ENCODE measurements around the gene KDSR. TPM values are rescaled to one million over a fixed set of nuclear protein-coding genes. Genes with fewer than 3 reads are reported as not detected.
A peak's percentile ranks its signal among the peaks of the same experiment; 100 is the strongest.

KDSR gene, protein sequence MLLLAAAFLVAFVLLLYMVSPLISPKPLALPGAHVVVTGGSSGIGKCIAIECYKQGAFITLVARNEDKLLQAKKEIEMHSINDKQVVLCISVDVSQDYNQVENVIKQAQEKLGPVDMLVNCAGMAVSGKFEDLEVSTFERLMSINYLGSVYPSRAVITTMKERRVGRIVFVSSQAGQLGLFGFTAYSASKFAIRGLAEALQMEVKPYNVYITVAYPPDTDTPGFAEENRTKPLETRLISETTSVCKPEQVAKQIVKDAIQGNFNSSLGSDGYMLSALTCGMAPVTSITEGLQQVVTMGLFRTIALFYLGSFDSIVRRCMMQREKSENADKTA
- 10 to 100 TPM; 38.2 to 38.4 TPM for total RNA-seq

- ATAC-seq (peak; percentile 88), DNase-seq (peak; percentile 86)
- ChIA-PET POLR2A (interaction anchor here (0.6 to 1.6 kb wide), 4 partner anchors 14 to 56 kb away, joined by 3 to 10 read pairs (median 4); partner anchors contain the start of gene VPS4B), CTCF (interaction anchor here (1.0 kb wide), 1 partner anchor 11 kb away, joined by 5 read pairs; no protein-coding TSS in a partner anchor)
- peaks cover 27% of the 10 kb centered on the region for H3K36me3 Mint-ChIP-seq (ENCODE audit: low read depth)
- H3K9me3 Mint-ChIP-seq (ENCODE audit: insufficient read depth), result peaks cover 7% of the 10 kb centered on the region
- peak within 1 kb of the TSS; percentile 81 for H3K4me3 Mint-ChIP-seq
- peak within 1 kb of the TSS; percentile 86 for H3K27ac Mint-ChIP-seq
- H3K4me1 Mint-ChIP-seq (ENCODE audit: low read depth), result peaks cover 39% of the 10 kb centered on the region
- no peaks in the 10 kb centered on the region for H3K27me3 Mint-ChIP-seq (ENCODE audit: low read depth)
Measured at GRCh38 chr18:63367053-63367953, at the start of gene KDSR. Gene KDSR (minus strand): TSS chr18:63367206. CDS start chr18:63367118, 88 bp downstream.

DNA sequence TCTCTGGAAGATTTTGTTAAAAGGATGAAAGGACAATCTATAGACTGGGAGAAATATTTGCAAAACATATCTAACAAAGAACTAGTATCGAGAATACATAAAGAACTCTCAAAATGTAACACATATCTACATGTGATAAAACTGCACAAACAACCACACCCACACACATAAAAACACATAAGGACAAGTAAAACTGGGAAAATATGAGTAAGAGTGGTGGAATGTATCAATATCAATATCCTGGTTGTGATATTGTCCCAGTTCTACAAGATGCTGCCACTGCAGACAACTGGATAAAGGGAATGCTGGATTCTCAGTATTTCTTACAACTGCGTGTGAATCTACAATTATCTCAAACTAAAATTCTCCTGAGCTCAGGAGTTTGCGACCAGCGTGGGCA, 45.9 kb upstream of the KDSR start:
- peaks cover 41% of the 10 kb centered on the region for H3K4me1 Mint-ChIP-seq (ENCODE audit: low read depth)
- CTCF ChIA-PET, result interaction anchor here (1.5 kb wide), 1 partner anchor 26 kb away, joined by 4 read pairs; no protein-coding TSS in a partner anchor
- H3K9me3 Mint-ChIP-seq (ENCODE audit: insufficient read depth), result no peaks in the 10 kb centered on the region
- peaks cover 57% of the 10 kb centered on the region for H3K36me3 Mint-ChIP-seq (ENCODE audit: low read depth)
- POLR2A ChIA-PET, result no interaction called here
- no peak for ATAC-seq
- H3K27me3 Mint-ChIP-seq (ENCODE audit: low read depth), result no peaks in the 10 kb centered on the region
- H3K27ac Mint-ChIP-seq, result no peak overlapping the region
- H3K4me3 Mint-ChIP-seq, result no peak overlapping the region
- DNase-seq, result no peak

GRCh38 chr18:63410792-63411191, 43.8 kb upstream of the KDSR start:
- H3K9me3 Mint-ChIP-seq (ENCODE audit: insufficient read depth), result no peaks in the 10 kb centered on the region
- CTCF ChIA-PET, result interaction anchor here (1.0 to 4.3 kb wide), 3 partner anchors 28 to 70 kb away, joined by 3 to 20 read pairs (median 3); no protein-coding TSS in a partner anchor
- peak overlapping the region; percentile 18 for H3K27ac Mint-ChIP-seq
- H3K36me3 Mint-ChIP-seq (ENCODE audit: low read depth), result peaks cover 75% of the 10 kb centered on the region
- no peaks in the 10 kb centered on the region for H3K27me3 Mint-ChIP-seq (ENCODE audit: low read depth)
- DNase-seq, result no peak
- POLR2A ChIA-PET, result interaction anchor here (3.0 to 3.2 kb wide), 2 partner anchors 11 to 46 kb away, joined by 8 to 26 read pairs; partner anchors contain the start of gene VPS4B
- ATAC-seq, result peak; percentile 58
- H3K4me3 Mint-ChIP-seq, result no peak overlapping the region
- peaks cover 50% of the 10 kb centered on the region for H3K4me1 Mint-ChIP-seq (ENCODE audit: low read depth)

GRCh38 chr18:63409301-63409700, 42.3 kb upstream of the KDSR start:
- CTCF ChIA-PET, result interaction anchor here (0.7 to 4.3 kb wide), 5 partner anchors 11 to 46 kb away, joined by 3 to 20 read pairs (median 4); no protein-coding TSS in a partner anchor
- peaks cover 47% of the 10 kb centered on the region for H3K4me1 Mint-ChIP-seq (ENCODE audit: low read depth)

DNA sequence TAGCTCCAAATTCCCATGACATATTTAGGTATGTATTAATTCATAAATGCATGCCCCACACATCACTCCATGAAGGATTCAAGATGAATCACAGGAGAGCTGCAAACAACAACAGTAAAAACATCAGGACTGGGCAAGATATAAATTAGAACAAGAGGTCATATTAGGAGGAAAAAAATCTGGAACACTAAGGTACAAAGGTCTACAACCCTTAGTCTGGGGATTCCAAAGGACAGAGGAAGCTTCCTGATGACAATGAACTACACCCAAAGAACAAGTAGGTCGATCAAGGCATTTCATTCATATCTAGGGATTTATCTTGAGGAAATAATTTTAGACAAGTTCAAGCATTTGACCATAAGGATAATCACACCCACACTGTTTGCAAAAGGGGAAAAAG, 40.7 kb upstream of the KDSR start:
- ChIA-PET CTCF (interaction anchor here (1.7 to 4.3 kb wide), 3 partner anchors 14 to 90 kb away, joined by 3 to 20 read pairs (median 4); partner anchors contain the start of gene VPS4B), POLR2A (interaction anchor here (2.0 kb wide), 1 partner anchor 14 kb away, joined by 6 read pairs; the partner anchor contains the start of gene VPS4B)

More at GRCh38 chr18:63409301-63409700, 42.3 kb upstream of the KDSR start:
- Mint-ChIP-seq H3K4me3 (no peak overlapping the region), H3K27ac (peak overlapping the region; percentile 65), H3K9me3 (ENCODE audit: insufficient read depth) (no peaks in the 10 kb centered on the region), H3K36me3 (ENCODE audit: low read depth) (peaks cover 71% of the 10 kb centered on the region), H3K27me3 (ENCODE audit: low read depth) (no peaks in the 10 kb centered on the region)
- POLR2A ChIA-PET, result interaction anchor here (3.0 to 3.2 kb wide), 2 partner anchors 13 to 45 kb away, joined by 8 to 26 read pairs; partner anchors contain the start of gene VPS4B
- ATAC-seq, result peak; percentile 47
- DNase-seq, result peak; percentile 44

DNA sequence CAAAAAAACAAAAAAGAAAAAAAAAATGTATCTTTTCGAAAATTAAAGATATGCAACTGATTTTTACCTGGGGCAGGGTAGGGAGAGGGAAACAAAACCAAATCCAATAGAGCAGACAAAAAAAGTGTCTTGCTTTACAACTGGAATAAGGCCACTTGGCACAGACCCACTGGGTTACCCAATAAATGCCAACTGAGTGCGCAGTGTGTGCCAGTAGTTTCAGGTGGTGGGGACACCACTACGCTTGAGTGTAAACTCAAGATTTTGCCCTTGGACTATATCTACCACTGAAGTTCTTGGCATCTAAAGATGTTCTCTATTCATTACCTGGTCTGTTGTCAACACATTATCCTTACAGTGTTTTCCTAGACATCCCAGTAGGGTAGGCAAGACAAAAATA, 39.0 kb upstream of the KDSR start:
- peaks cover 74% of the 10 kb centered on the region for H3K36me3 Mint-ChIP-seq (ENCODE audit: low read depth)
- no peak for ATAC-seq
- no peak for DNase-seq
- CTCF ChIA-PET, result no interaction called here
- H3K4me1 Mint-ChIP-seq (ENCODE audit: low read depth), result peaks cover 39% of the 10 kb centered on the region
- no peak overlapping the region for H3K4me3 Mint-ChIP-seq
- POLR2A ChIA-PET, result interaction anchor here (2.0 kb wide), 1 partner anchor 16 kb away, joined by 6 read pairs; the partner anchor contains the start of gene VPS4B
- no peaks in the 10 kb centered on the region for H3K9me3 Mint-ChIP-seq (ENCODE audit: insufficient read depth)
- H3K27me3 Mint-ChIP-seq (ENCODE audit: low read depth), result no peaks in the 10 kb centered on the region
- H3K27ac Mint-ChIP-seq, result no peak overlapping the region

More for the DNA sequence above, 40.7 kb upstream of the KDSR start:
- DNase-seq (no peak), ATAC-seq (no peak)
- Mint-ChIP-seq H3K27me3 (ENCODE audit: low read depth) (no peaks in the 10 kb centered on the region), H3K9me3 (ENCODE audit: insufficient read depth) (no peaks in the 10 kb centered on the region), H3K4me1 (ENCODE audit: low read depth) (peaks cover 46% of the 10 kb centered on the region), H3K27ac (no peak overlapping the region), H3K36me3 (ENCODE audit: low read depth) (peaks cover 74% of the 10 kb centered on the region), H3K4me3 (no peak overlapping the region)

DNA sequence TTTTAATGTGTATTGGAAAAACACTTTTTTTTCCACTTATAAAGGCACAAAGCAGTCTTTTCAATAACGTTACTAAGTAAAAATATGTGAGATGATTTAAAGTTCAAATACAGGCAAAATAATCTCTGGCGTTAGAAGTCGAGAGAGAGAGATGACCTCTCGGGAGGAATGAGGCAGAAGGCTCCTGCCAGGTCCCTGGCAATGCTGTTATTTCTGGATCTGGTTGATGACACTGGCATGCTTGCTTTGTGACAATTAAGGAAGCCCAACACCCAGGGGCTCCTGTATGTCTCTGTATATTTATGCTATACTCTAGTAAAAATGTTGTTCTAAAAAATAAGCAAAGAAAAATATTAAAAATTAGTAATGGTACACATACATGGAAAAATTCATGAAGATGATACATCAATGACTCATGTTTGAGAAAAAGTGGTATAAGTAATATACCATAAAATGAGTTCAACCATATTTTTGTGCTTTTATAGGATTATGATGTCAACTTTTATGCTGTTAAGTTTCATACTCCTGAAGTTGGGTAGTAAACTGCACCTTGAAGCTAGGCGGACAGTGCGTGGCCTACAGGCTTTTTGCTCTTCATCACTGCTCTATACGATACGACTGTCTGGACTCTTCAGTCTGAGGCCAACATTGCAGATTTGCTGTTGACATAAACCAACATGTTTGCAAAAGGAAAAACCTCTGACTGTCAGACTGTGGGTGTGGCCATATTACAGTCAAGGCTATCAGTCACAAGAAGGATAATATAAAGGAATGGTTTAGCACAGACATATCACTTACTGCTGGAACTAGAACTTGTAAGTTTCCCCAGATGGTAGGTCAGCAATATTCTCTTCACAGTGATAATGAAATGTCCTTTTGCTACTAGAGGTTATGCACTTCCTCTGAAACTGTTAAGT, 35.5 kb upstream of the KDSR start:
- CTCF ChIA-PET, result no interaction called here
- no peak for DNase-seq
- H3K4me1 Mint-ChIP-seq (ENCODE audit: low read depth), result peaks cover 12% of the 10 kb centered on the region
- no peaks in the 10 kb centered on the region for H3K9me3 Mint-ChIP-seq (ENCODE audit: insufficient read depth)
- POLR2A ChIA-PET, result no interaction called here
- no peaks in the 10 kb centered on the region for H3K27me3 Mint-ChIP-seq (ENCODE audit: low read depth)
- no peak overlapping the region for H3K27ac Mint-ChIP-seq
- H3K4me3 Mint-ChIP-seq, result no peak overlapping the region
- H3K36me3 Mint-ChIP-seq (ENCODE audit: low read depth), result peaks cover 68% of the 10 kb centered on the region
- no peak for ATAC-seq

DNA sequence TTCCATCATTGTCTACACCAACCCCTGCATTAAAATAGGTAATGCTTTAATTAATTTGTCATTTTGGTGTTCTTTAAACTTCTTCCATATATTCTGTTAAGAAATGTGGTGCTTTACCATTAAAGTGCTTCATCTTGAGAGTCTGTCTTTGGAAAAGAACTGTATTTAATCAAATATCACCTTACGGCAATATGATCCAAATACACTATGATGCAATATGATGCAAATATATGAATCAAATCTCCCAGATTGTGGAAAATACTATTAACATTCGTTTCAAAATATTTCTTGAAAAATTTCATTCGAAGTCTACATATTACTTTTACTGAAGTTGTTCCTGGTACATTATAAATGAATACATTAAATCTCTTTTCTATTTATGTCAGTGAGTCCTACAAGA, 32.3 kb upstream of the KDSR start:
- H3K9me3 Mint-ChIP-seq (ENCODE audit: insufficient read depth), result no peaks in the 10 kb centered on the region
- no peak overlapping the region for H3K4me3 Mint-ChIP-seq
- H3K36me3 Mint-ChIP-seq (ENCODE audit: low read depth), result peaks cover 64% of the 10 kb centered on the region
- no peak for ATAC-seq
- H3K27me3 Mint-ChIP-seq (ENCODE audit: low read depth), result no peaks in the 10 kb centered on the region
- DNase-seq, result no peak
- ChIA-PET POLR2A (no interaction called here), CTCF (no interaction called here)
- H3K27ac Mint-ChIP-seq, result no peak overlapping the region
- H3K4me1 Mint-ChIP-seq (ENCODE audit: low read depth), result peaks cover 7% of the 10 kb centered on the region

DNA sequence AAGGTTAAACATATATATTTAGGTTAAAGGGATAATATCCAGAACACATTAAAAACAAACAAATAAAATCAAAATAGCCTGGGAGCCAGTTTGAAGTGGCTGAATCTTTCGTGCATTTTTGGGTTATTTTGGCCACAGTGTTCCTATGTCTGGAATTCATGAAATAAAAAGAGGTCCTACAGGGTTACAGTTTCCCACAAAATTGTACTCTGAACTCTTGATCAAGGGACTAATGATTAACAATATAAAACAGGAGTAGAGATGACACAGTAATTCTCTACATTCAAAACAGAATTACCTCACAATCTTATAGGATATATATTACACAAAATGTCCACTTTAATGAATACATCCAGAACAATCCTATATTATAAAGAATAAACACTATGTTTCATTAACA, 30.3 kb upstream of the KDSR start:
- Mint-ChIP-seq H3K27ac (no peak overlapping the region), H3K4me3 (no peak overlapping the region), H3K4me1 (ENCODE audit: low read depth) (peaks cover 7% of the 10 kb centered on the region), H3K9me3 (ENCODE audit: insufficient read depth) (no peaks in the 10 kb centered on the region), H3K36me3 (ENCODE audit: low read depth) (peaks cover 50% of the 10 kb centered on the region), H3K27me3 (ENCODE audit: low read depth) (no peaks in the 10 kb centered on the region)
- DNase-seq, result no peak
- CTCF ChIA-PET, result no interaction called here
- POLR2A ChIA-PET, result interaction anchor here (0.7 kb wide), 1 partner anchor 16 kb away, joined by 3 read pairs; no protein-coding TSS in a partner anchor
- no peak for ATAC-seq

GRCh38 chr18:63395503-63395902, 28.5 kb upstream of the KDSR start:
- Mint-ChIP-seq H3K27ac (no peak overlapping the region), H3K4me3 (no peak overlapping the region), H3K27me3 (ENCODE audit: low read depth) (no peaks in the 10 kb centered on the region), H3K36me3 (ENCODE audit: low read depth) (peaks cover 44% of the 10 kb centered on the region), H3K9me3 (ENCODE audit: insufficient read depth) (no peaks in the 10 kb centered on the region), H3K4me1 (ENCODE audit: low read depth) (peaks cover 6% of the 10 kb centered on the region)
- DNase-seq (no peak), ATAC-seq (no peak)
- ChIA-PET CTCF (interaction anchor here (1.1 to 1.7 kb wide), 5 partner anchors 11 to 264 kb away, joined by 3 to 5 read pairs (median 3); no protein-coding TSS in a partner anchor), POLR2A (interaction anchor here (1.0 to 1.3 kb wide), 2 partner anchors 29 to 32 kb away, joined by 3 read pairs; no protein-coding TSS in a partner anchor)
